ENCODE data around the gene DHRS9. TPM values are rescaled to one million over a fixed set of nuclear protein-coding genes. Genes with fewer than 3 reads are reported as not detected.

DHRS9 gene
- total and polyA plus RNA-seq, 7 donors, result 0.04 to 0.79 (median 0.27) TPM; not detected in 2

GRCh38 chr2:169036736-169037440, 32.5 kb upstream of the DHRS9 start:
- no peaks in the 10 kb centered on the region for H3K27me3 ChIP-seq (ENCODE audit: insufficient read depth in 3 of 3, low read length in 2 of 3)
- no peaks in the 10 kb centered on the region for H3K9me3 ChIP-seq
- ATAC-seq, result no peak
- TF ChIP-seq CTCF (IDR thresholded peaks at IDR 0.05), result no peak
- H3K4me3 ChIP-seq, result no peak overlapping the region
- intact Hi-C loops (cut with DNase I), result no loop called here
- no peaks in the 10 kb centered on the region for H3K4me1 ChIP-seq
- no peaks in the 10 kb centered on the region for H3K36me3 ChIP-seq (ENCODE audit: insufficient read depth in 1 of 2, low read depth in 1 of 2)
- H3K27ac ChIP-seq, result no peak overlapping the region
- DNase-seq, result no peak
- 75 to 79% (median 78%) methylated on average over 4 of the region's 4 CpGs for WGBS, 3 donors

GRCh38 chr2:169038338-169038757, 31.0 kb upstream of the DHRS9 start:
- DNase-seq (no peak), ATAC-seq (no peak)
- Histone ChIP-seq H3K27me3 (ENCODE audit: insufficient read depth in 3 of 3, low read length in 2 of 3) (no peaks in the 10 kb centered on the region), H3K36me3 (ENCODE audit: insufficient read depth in 1 of 2, low read depth in 1 of 2) (no peaks in the 10 kb centered on the region), H3K27ac (no peak overlapping the region), H3K4me3 (no peak overlapping the region), H3K4me1 (no peaks in the 10 kb centered on the region), H3K9me3 (peaks cover 3% of the 10 kb centered on the region)
- WGBS, 3 donors, result 85 to 95% (median 91%) methylated on average over 2 of the region's 2 CpGs
- TF ChIP-seq CTCF (IDR thresholded peaks at IDR 0.05), result no peak
- intact Hi-C loops (cut with DNase I), result no loop called here

- TF ChIP-seq CTCF (IDR thresholded peaks at IDR 0.05), result no peak
- no peak overlapping the region for H3K4me3 ChIP-seq
- H3K9me3 ChIP-seq, result peaks cover 3% of the 10 kb centered on the region
- no peak for ATAC-seq
- DNase-seq, result no peak
- H3K36me3 ChIP-seq (ENCODE audit: insufficient read depth in 1 of 2, low read depth in 1 of 2), result no peaks in the 10 kb centered on the region
- no peaks in the 10 kb centered on the region for H3K27me3 ChIP-seq (ENCODE audit: insufficient read depth in 3 of 3, low read length in 2 of 3)
- WGBS, 3 donors, result 76 to 82% (median 80%) methylated on average over 4 of the region's 4 CpGs
- H3K27ac ChIP-seq, result no peak overlapping the region
- intact Hi-C loops (cut with DNase I), result no loop called here
- H3K4me1 ChIP-seq, result no peaks in the 10 kb centered on the region
Measured at GRCh38 chr2:169039702-169040101, 29.7 kb upstream of the DHRS9 start.

- Histone ChIP-seq H3K4me3 (no peak overlapping the region), H3K27me3 (ENCODE audit: insufficient read depth in 3 of 3, low read length in 2 of 3) (no peaks in the 10 kb centered on the region), H3K9me3 (peaks cover 3% of the 10 kb centered on the region), H3K27ac (no peak overlapping the region), H3K36me3 (ENCODE audit: insufficient read depth in 1 of 2, low read depth in 1 of 2) (no peaks in the 10 kb centered on the region), H3K4me1 (no peaks in the 10 kb centered on the region)
- DNase-seq (no peak), ATAC-seq (no peak)
- 67 to 74% (median 70%) methylated on average over 1 of the region's 1 CpG for WGBS, 3 donors
- intact Hi-C loops (cut with DNase I), result no loop called here
- no peak for TF ChIP-seq CTCF (IDR thresholded peaks at IDR 0.05)
Measured at GRCh38 chr2:169041594-169041993, 27.8 kb upstream of the DHRS9 start.

- TF ChIP-seq CTCF (IDR thresholded peaks at IDR 0.05), result no peak
- Histone ChIP-seq H3K27me3 (ENCODE audit: insufficient read depth in 3 of 3, low read length in 2 of 3) (no peaks in the 10 kb centered on the region), H3K4me3 (no peak overlapping the region), H3K36me3 (ENCODE audit: insufficient read depth in 1 of 2, low read depth in 1 of 2) (no peaks in the 10 kb centered on the region), H3K27ac (no peak overlapping the region), H3K9me3 (peaks cover 3% of the 10 kb centered on the region), H3K4me1 (no peaks in the 10 kb centered on the region)
- DNase-seq (no peak), ATAC-seq (no peak)
- intact Hi-C loops (cut with DNase I), result no loop called here
- WGBS, 3 donors, result 81 to 85% (median 83%) methylated on average over 1 of the region's 1 CpG
Measured at GRCh38 chr2:169042856-169043255, 26.5 kb upstream of the DHRS9 start.
